ENCODE results near the gene ENAH.
"Not testable (repeated sequence)": the region's sequence is repeated elsewhere in the genome, so short reads cannot be mapped to it uniquely, and the experiment has no call there.

ENAH gene

GRCh38 chr1:225485226-225485625 is 167.7 kb downstream of the ENAH start:
- DNase-seq = no peak

- DNase-seq = no peak
Observed at GRCh38 chr1:225484657-225485214, 168.2 kb downstream of the ENAH start.

GRCh38 chr1:225483818-225484656 is 168.9 kb downstream of the ENAH start:
- no peak for DNase-seq

- DNase-seq = no peak
Observed at GRCh38 chr1:225482421-225482950, 170.4 kb downstream of the ENAH start.

GRCh38 chr1:225481738-225482137 is 171.2 kb downstream of the ENAH start:
- DNase-seq = no peak

- peak; percentile 72 for DNase-seq
Observed at GRCh38 chr1:225480825-225481434, 172.0 kb downstream of the ENAH start.

- DNase-seq = no peak
Observed at GRCh38 chr1:225479996-225480720, 172.8 kb downstream of the ENAH start.

- DNase-seq = no peak
Observed at GRCh38 chr1:225479341-225479740, 173.6 kb downstream of the ENAH start.

- no peak for DNase-seq
Observed at GRCh38 chr1:225477296-225477911, 175.5 kb downstream of the ENAH start.

- no peak for DNase-seq
Observed at GRCh38 chr1:225476538-225476988, 176.4 kb downstream of the ENAH start.

GRCh38 chr1:225476100-225476511 is 176.8 kb downstream of the ENAH start:
- no peak for DNase-seq

- DNase-seq = peak; percentile 71
Observed at GRCh38 chr1:225474986-225475820, 177.7 kb downstream of the ENAH start.

GRCh38 chr1:225474439-225474985 is 178.4 kb downstream of the ENAH start:
- DNase-seq = no peak

- DNase-seq = not testable (repeated sequence)
Observed at GRCh38 chr1:225473676-225474438, 179.1 kb downstream of the ENAH start.

GRCh38 chr1:225473266-225473665 is 179.7 kb downstream of the ENAH start:
- peak; percentile 35 for DNase-seq

- DNase-seq = no peak
Observed at GRCh38 chr1:225471453-225472301, 181.2 kb downstream of the ENAH start.

- no peak for DNase-seq
Observed at GRCh38 chr1:225471109-225471452, 181.8 kb downstream of the ENAH start.

GRCh38 chr1:225470211-225471108 is 182.5 kb downstream of the ENAH start:
- DNase-seq = no peak

GRCh38 chr1:225469051-225469450 is 183.9 kb downstream of the ENAH start:
- DNase-seq = no peak

All from activated CD4-positive, alpha-beta T cell treated with anti-CD3 and anti-CD28 coated beads for 48 hours (primary cell).